GM18502 (cell line): ENCODE data around the gene RCHY1.

Experiments used
- ATAC-seq: cut with Tn5 transposase; IDR thresholded peaks from one replicate; pipeline ENCODE4 v1.9.1; 2021; ENCODE audit warnings: mild to moderate bottlenecking; ENCODE audit not compliant: unreplicated experiment, poor library complexity

RCHY1 gene

DNA sequence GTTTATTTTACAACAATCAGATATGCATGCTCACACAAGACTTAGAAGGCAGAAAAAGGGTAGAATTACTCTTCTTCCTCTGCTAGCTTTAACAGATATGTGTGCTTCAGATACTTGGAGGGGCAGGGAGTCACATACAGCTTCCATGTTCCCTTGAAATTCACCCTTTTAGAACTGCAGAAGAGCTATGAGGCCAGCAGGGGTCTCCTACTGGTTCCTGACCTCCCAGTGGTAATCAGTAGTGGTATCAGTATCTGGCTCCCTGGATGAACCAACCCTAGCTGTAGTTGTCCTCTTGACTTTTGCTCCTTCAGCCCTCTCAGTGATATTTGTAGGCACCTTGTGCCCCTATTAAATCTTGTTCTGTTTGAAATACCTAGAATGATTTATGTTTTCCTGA, 81.5 kb downstream of the RCHY1 start:
- peak; percentile 58 for ATAC-seq

DNA sequence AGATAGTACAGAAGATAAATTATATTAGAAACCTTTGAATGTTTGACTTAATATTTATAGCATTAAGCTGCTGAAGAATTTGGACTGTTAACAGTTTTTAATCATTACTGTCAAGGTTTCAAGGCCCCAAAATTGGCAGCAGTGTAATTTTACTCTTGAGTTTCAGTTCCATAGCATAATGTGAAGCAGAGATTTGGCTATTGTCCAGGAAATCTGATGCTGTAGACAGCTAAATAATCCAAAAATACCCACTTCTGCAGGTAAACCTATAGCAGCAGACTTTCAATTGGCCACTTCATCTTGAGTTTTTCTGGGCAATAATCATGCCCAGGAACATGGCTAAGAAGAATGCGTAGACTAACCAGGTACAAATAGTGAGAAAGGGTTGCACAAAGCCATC, 85.0 kb downstream of the RCHY1 start:
- peak; percentile 61 for ATAC-seq
